AG08395 (cell line): ENCODE data around the gene NOX1.
A peak's percentile ranks its signal among the peaks of the same experiment; 100 is the strongest.

Source experiments
- DNase-seq: peaks from one replicate; pipeline ENCODE4 v3.0.0; 2012; ENCODE audit warnings: mixed read lengths, low spot score

Gene NOX1

DNA sequence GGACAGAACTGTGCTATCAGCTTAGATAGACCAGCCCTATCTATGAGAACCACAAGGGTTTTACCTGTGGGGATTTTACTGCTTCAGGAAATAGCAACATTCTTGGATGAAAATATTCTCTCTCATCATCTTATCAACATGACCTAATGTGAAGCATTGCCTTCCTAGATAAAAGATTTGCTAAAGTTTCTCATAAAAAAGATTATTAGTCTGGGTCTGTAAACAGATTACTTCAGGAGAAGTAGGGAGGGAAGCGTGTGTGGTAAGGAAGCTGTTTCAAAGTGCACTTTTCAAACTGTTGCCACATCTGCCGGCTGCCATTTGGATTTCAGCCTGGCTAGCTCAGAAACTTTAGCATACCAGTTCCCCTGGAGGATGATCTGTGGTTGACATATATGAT, at the start of gene NOX1:
Gene NOX1 (minus strand): TSS at position 35 of the 400 bp plus-strand sequence. CDS start 220 bp downstream, outside the sequence.
- no peak for DNase-seq

- DNase-seq, result no peak
Observed at GRCh38 chrX:100915562-100915961, 41.4 kb upstream of the NOX1 start.

GRCh38 chrX:100913111-100913510, 39.0 kb upstream of the NOX1 start:
- DNase-seq, result no peak

DNA sequence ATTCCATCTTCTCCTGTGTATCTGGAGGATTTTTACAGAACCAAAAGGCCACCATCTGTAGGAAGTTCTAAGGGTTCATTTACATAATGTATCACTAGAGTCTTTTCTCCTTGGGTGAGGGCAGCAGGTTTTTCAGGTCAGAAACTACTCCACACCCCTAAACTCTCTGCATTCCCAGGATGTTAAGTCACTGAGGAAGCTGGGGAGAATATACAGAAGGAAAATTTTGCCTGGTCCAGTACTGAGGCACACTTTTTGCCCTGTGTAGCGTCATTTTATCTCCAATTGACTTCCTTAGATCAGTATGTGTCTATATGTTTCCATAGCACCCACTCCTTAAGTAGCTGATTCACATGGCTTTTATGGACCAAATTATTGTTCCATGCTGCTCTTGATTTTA, 37.6 kb upstream of the NOX1 start:
- DNase-seq, result no peak

DNA sequence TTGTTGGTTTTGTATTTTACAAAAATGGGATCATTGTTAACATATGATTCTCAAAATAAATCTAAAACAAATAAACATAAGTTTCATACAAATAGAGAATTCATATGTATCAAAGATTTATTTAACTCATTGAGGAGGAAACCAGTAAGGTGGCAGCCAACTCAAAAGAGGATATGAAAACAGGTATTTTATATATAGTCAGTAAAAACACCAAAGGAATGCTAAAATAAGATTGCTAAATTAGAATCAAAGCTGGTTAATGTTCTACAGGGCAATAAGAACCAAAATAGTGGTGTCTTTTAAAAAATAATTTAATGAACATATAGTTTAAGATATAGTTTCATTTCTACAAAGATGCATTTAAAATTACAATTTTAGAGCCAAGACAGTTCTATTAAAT, 31.5 kb upstream of the NOX1 start:
- no peak for DNase-seq

DNA sequence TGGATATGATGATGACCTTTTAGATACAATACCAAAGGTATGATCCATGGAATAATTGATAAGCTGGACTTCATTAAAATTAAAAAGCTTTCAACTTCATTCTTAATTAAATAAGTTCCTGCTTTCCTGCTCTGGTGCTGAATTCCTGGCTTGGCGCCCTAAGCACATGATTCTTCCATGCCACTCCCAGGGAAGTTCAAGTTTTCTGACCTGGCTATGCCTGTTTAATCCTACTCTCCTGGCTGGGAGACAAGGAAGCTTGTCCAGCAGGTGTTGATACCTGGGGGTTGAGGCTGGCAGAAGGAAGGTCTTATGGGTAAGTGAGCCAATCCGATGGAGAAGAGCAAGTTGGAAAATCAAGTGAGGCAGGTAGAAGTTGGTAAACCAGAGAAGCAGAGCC, 30.3 kb upstream of the NOX1 start:
- DNase-seq, result no peak

DNA sequence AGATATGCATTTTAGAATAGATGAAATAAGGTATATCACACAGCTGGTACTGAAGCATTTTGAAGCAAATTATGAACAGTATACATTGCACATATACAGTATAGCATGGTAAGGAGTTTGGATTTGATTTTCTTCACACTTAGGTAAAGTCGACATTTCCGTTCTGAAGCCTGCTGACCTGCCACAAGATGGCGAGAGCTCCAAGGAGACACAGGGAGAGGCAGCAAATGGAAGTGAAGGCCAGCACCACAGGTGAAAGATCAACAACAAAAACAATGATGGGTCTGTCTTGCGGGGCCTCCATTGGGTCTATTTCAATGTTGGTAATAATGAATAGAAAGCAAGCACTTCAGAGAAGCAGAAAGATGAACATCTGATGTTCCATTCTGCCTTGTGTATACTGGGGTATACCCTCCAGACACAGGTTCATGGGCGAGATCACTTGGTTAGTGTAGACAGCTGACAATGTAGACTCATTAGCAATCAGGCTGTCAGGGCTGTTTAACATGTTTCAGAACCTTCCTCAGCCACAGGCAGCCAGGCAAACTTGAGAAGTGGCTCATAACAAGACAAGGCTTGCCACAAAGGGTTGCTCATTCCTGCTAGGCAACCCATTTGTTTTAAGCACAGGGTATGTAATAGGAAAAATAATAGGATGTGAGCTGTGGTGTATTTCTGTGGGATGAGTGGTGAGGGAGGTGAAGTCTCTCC, 21.4 kb upstream of the NOX1 start:
- DNase-seq, result peak; percentile 13

DNA sequence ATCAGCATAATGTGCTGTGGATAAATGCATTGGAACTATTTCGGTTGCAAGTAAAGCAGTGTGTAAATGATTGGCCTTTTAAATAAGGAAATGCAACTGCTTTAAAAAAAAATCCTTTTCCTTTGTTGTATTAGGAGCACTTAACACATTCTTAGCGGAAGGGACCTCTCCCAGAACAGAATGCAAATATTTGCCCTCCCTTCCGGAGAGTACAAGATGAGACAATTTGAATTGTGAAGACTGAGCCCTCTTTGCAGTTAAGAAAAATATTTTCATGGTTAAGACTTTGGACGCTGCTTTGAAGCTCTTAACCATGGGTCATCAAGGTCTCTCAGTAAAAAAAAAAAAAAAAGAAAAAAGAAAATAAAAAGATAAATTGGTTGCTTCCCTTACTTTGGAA, 9.5 kb upstream of the NOX1 start:
- DNase-seq, result no peak

DNA sequence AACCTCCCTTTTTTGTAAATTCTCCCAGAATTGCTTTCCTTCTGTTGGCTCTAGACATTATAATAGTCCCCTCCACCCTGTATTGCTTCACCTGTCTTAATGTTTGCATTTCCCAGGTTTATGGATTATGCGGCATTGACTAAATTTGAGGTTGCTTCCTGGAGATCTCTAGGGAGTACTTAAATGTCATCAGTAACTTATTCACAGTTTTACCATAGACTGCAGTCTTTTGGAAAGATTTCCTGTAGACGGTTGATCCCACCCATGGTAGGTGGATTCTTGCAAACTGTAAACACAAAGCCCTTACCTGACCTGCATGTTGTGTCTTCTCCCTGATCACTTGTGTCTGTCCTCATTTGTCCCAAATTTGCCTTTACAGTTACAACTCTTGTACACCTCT, 6.2 kb upstream of the NOX1 start:
- no peak for DNase-seq

- DNase-seq, result no peak
Observed at GRCh38 chrX:100871594-100872560, 2.3 kb downstream of the NOX1 start.

DNA sequence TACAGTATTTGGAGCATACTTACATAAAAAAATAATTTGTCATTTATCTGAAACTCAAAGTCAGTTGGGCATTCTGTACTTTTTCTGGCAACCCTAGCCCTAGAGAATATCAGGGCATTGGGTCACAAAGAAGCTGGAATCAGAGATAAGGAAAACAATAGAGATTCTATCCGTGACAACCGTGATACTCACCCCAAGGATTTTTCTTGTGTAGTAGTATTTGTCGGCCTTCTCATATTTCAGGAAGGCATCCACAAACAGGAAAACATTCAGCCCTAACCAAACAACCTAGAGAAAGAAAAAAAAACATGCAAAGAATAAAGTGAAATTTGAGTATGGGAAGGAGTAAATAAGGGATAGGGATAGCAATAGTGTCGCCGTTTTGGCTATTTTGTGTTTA, 3.6 kb downstream of the NOX1 start:
- DNase-seq, result no peak

DNA sequence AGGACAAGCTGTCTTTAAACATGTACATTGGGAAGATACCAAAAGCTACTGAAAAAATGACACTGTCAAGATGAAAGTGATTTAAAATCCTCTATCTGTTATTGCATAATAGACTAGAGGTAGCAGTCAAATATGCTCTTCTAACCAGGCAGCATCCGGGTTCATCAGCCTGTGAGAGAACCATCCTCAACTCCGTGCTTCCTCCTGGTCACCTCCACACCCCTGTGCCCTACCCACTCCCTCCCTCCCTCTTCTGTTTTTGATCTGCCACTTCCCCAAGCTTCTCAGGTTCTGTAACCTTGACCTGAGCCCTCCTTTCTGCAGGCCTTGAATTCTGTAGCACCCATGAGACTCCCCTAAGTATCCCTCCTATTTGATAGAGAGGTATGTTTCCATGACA, 5.9 kb downstream of the NOX1 start:
- DNase-seq, result no peak

GRCh38 chrX:100864657-100865391, 9.3 kb downstream of the NOX1 start:
- DNase-seq, result peak; percentile 23

- DNase-seq, result no peak
Observed at GRCh38 chrX:100863326-100863864, 10.8 kb downstream of the NOX1 start.

DNA sequence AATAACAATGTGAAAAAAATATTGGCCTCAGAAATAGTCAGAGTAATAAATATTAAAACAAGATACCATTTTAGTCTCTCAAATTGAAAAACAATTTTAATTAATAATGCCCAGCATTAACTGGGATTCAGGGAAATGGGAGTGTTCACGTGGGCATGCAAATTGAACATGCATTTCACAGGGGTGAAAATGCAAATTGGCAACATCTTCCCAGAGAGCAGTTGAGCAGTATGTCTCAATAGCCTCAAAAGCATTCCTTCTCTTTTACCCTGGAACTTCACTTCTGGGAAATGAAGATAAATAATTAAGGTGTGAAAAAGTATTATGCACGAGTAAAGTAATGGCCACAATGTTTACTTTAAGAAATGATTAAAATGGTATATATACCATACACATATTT, 21.3 kb downstream of the NOX1 start:
- no peak for DNase-seq

DNA sequence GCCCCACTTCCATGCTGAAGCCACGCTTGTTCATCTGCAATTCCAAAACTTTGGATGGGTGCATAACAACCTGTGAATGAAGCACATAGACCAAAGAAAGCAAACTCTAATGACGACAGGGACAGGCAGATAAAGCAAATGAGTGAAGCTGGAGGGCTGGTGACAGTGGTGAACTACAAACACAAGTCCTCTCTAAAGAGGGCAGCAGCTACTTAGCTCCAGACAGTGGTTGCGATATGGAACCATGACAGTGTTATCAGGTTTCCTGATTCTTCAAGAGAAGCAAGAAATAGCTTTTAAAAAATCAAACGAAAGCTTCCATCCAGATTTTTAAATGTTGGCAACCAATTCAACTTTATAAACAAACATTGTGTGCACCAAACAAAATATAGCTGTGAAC, 23.8 kb downstream of the NOX1 start:
- DNase-seq, result no peak

- no peak for DNase-seq
Observed at GRCh38 chrX:100831219-100831946, 42.8 kb downstream of the NOX1 start.

- no peak for DNase-seq
Observed at GRCh38 chrX:100830547-100830946, 43.6 kb downstream of the NOX1 start.

GRCh38 chrX:100830143-100830542, 44.0 kb downstream of the NOX1 start:
- DNase-seq, result no peak

DNA sequence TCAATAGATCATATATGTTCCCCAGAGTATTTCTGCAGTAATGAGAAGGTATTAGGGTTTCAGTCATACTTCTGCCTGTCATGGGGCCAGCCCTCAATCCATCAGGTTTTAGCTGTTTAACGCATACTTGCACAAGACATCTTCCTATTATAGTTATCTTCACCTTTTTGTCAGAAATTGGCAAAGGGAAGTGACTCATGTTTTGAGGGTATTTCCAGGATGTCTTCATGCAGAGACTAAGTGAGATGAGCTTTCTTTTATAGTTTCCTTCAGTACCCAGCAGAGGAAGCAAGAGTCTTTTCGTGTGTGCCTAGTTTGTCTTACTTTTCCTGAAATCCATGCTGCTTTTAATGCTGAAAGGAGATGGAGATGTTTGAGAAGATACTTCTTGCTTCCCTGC, 44.4 kb downstream of the NOX1 start:
- DNase-seq, result no peak

DNA sequence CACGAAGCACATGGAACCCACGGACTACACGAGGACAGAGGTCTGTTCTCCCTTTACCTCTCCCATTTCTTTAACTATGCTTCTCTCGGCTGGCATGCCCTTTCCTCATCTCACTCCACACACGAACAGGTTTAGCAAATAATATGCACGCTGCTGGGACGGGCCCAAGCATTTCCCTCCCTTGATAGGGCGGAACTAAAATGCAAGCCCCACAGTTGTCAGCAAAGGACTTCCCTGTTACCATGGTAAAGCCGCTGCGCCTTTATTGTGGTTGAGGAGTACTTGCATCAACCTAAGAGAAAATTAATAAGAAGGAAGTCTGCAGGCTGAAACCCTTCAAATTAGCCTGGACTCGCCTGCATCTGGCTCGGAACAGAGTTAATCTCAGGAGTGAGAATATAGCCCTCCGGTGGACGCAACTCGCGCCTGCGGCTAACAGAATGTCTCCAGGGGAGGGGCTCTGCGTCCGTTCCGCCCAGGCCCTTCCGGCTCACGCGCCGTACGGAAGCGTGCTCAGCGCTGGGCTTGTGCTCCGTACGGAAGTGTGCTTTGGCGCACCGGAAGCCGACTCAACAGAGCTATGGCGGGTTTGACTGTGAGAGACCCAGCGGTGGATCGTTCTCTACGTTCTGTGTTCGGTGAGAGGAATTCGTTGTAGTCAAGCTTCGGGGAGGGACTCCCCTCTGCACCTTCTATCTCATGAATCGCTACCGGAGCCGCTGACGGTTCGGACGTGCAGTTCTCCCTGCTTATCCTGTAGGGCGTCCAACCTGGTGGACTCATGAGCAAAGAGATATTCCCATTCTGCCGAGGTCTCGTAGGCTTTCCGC, 54.1 kb downstream of the NOX1 start, which contains the start of gene CSTF2:
Gene CSTF2 (plus strand): TSS at position 555 of the 830 bp plus-strand sequence. CDS start 26 bp downstream, at position 581.
- peak; percentile 81 for DNase-seq
